ENCODE results near the gene RNF113B. TPM values are rescaled to one million over a fixed set of nuclear protein-coding genes. Genes with fewer than 3 reads are reported as not detected.
A peak's percentile ranks its signal among the peaks of the same experiment; 100 is the strongest.

Gene RNF113B
- total and polyA plus RNA-seq, 3 experiments from 2014 or later = not detected

DNA sequence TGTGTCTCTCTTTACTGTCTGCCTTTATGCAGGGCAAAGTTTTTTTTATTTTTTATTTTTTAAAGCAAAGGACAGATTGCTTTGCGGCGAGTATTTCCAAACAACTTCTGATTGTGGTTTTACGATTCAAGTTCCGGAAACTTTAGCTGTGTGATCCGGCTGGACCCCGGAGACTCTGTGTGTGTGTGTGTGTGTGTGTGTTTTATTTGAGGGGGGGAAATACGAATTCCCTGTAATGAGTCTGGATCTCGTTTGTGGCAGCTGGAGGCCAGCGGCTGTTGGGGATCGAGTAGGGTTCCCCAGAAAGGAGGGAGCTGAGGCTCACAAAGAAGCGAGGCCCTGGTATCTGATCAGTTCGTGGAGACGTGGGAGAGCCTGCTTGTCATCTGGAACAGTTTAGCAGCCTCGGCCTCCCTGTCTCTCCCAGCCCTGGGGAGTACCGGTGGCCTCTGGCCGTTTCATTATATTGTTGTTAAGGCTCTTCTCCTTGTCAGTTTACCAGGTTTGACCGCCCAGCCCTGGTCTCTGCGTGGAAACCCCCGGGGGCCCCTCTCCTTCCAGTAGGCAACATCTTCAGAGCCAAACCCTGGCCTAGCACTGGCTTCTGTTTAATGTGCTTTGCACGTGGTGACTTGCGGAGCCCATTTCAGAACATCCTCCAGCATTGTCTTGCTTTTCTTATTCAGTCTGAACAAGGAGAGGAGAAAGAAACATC is 32.9 kb downstream of the RNF113B start:
- CTCF ChIA-PET = no interaction called here
- DNase-seq = no peak
- POLR2A ChIA-PET = no interaction called here
- Histone ChIP-seq H3K4me1 (ENCODE audit: insufficient read depth, low read length) (no peaks in the 10 kb centered on the region), H3K27ac (ENCODE audit: low read depth, low read length) (no peak overlapping the region), H3K36me3 (ENCODE audit: insufficient read depth, low read length) (no peaks in the 10 kb centered on the region), H3K9me3 (ENCODE audit: low read length) (no peaks in the 10 kb centered on the region), H3K4me3 (ENCODE audit: low read length) (no peak overlapping the region), H3K27me3 (ENCODE audit: insufficient read depth, low read length, poor library complexity, severe bottlenecking) (peaks cover 12% of the 10 kb centered on the region)
- Mint-ChIP-seq H3K4me3 (peak overlapping the region in 6 of 7 donors; percentile 54 to 77 (median 64)), H3K9me3 (no peaks in the 10 kb centered on the region), H3K27ac (no peak overlapping the region), H3K27me3 (peaks cover 37 to 48% of the 10 kb centered on the region in 2 donors), H3K36me3 (no peaks in the 10 kb centered on the region), H3K4me1 (peaks cover 0 to 21% (median 9%) of the 10 kb centered on the region in 3 donors)

GRCh38 chr13:98143601-98144026 is 33.5 kb downstream of the RNF113B start:
- peak overlapping the region in 4 of 7 donors; percentile 61 to 66 (median 64) for H3K4me3 Mint-ChIP-seq
- no peaks in the 10 kb centered on the region for H3K9me3 Mint-ChIP-seq
- H3K27ac ChIP-seq (ENCODE audit: low read depth, low read length) = no peak overlapping the region
- H3K4me1 Mint-ChIP-seq = peaks cover 0 to 21% (median 9%) of the 10 kb centered on the region in 3 donors
- no peak overlapping the region for H3K27ac Mint-ChIP-seq
- DNase-seq = no peak
- peaks cover 36 to 49% of the 10 kb centered on the region in 2 donors for H3K27me3 Mint-ChIP-seq
- no peaks in the 10 kb centered on the region for H3K4me1 ChIP-seq (ENCODE audit: insufficient read depth, low read length)
- ChIA-PET CTCF (no interaction called here), POLR2A (no interaction called here)
- H3K36me3 Mint-ChIP-seq = no peaks in the 10 kb centered on the region
- no peaks in the 10 kb centered on the region for H3K36me3 ChIP-seq (ENCODE audit: insufficient read depth, low read length)
- peaks cover 12% of the 10 kb centered on the region for H3K27me3 ChIP-seq (ENCODE audit: insufficient read depth, low read length, poor library complexity, severe bottlenecking)
- no peak overlapping the region for H3K4me3 ChIP-seq (ENCODE audit: low read length)
- no peaks in the 10 kb centered on the region for H3K9me3 ChIP-seq (ENCODE audit: low read length)

DNA sequence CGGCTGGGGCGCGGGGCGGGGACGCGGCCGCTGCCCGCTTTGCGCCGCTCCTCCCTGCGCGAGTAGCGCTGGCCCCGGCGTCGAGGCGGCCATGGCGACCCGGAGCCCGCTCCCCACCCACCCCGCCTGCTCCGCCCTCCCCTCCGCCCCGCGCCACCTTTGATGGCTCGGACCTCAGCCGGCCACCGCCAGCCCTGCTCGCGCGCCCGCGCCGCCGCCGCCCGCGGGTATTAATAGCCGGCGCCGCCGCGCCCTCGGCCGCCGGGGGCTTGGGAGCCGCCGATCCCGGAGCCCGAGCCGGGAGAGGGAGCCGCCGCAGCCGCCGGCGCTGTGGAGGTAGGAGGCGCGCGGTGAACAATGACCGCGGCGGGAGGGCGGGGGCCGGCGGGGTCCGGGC is 33.9 kb downstream of the RNF113B start:
- Mint-ChIP-seq H3K9me3 (no peaks in the 10 kb centered on the region), H3K4me3 (no peak overlapping the region), H3K36me3 (no peaks in the 10 kb centered on the region), H3K27me3 (peaks cover 37 to 50% of the 10 kb centered on the region in 2 donors), H3K27ac (no peak overlapping the region), H3K4me1 (peaks cover 0 to 21% (median 9%) of the 10 kb centered on the region in 3 donors)
- Histone ChIP-seq H3K27ac (ENCODE audit: low read depth, low read length) (no peak overlapping the region), H3K4me3 (ENCODE audit: low read length) (no peak overlapping the region), H3K9me3 (ENCODE audit: low read length) (no peaks in the 10 kb centered on the region), H3K36me3 (ENCODE audit: insufficient read depth, low read length) (no peaks in the 10 kb centered on the region), H3K4me1 (ENCODE audit: insufficient read depth, low read length) (no peaks in the 10 kb centered on the region), H3K27me3 (ENCODE audit: insufficient read depth, low read length, poor library complexity, severe bottlenecking) (peaks cover 12% of the 10 kb centered on the region)
- POLR2A ChIA-PET = no interaction called here
- DNase-seq = no peak
- CTCF ChIA-PET = no interaction called here

DNA sequence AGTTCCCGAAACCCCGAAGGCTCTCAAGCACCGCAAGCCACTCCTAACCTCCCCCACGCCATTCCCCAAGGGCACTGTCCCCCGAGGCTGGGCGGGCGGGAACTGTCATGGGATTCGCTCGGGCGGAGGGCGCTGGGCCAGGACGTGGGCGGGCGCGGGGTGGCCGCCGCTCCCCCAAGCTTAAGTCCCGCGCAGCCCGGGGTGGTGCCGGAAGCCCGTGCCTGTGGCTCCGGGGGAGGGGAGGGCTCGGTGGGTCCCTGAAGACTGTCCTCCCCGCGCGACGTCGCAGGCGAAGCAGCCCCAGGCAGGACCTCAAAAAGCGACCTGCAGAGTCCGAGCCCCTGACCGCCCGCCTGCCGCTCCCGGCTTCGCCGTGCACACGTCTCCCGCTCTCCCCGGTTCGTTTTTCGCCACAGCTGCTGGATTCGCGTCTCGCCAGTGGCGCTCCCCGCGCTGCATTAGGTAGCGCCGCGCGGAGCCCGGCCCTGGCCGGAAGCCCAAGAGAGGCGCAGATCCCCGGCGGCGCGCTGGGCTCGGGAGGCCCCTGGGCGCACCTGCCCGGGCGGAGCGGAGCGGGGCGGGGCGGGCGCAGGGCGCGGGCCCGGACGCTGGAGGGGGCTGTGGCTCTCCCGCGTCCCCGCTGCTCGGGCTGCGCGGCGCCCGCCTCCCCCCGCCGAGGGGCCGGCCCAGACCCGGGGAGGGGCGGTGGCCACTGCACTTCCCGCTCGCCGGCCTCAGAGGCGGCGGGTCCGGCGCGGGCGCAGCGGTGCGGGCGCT is 34.5 kb downstream of the RNF113B start, which contains the start of gene FARP1:
Gene FARP1 (plus strand): TSS at position 715 of the 777 bp plus-strand sequence. CDS start 70,149 bp downstream, outside the sequence.
- CTCF ChIA-PET = no interaction called here
- no peaks in the 10 kb centered on the region for H3K36me3 ChIP-seq (ENCODE audit: insufficient read depth, low read length)
- no peaks in the 10 kb centered on the region for H3K9me3 Mint-ChIP-seq
- no peak within 1 kb of the TSS for H3K4me3 ChIP-seq (ENCODE audit: low read length)
- H3K27ac Mint-ChIP-seq = no peak within 1 kb of the TSS
- H3K4me3 Mint-ChIP-seq = peak within 1 kb of the TSS in 6 of 7 donors; percentile 62 to 77 (median 68)
- peaks cover 37 to 52% of the 10 kb centered on the region in 2 donors for H3K27me3 Mint-ChIP-seq
- peaks cover 12% of the 10 kb centered on the region for H3K27me3 ChIP-seq (ENCODE audit: insufficient read depth, low read length, poor library complexity, severe bottlenecking)
- peaks cover 0 to 21% (median 9%) of the 10 kb centered on the region in 3 donors for H3K4me1 Mint-ChIP-seq
- H3K36me3 Mint-ChIP-seq = no peaks in the 10 kb centered on the region
- no peaks in the 10 kb centered on the region for H3K9me3 ChIP-seq (ENCODE audit: low read length)
- peak in 2 of 5 donors; percentile 1 to 3 for DNase-seq
- POLR2A ChIA-PET = no interaction called here
- H3K27ac ChIP-seq (ENCODE audit: low read depth, low read length) = no peak within 1 kb of the TSS
- H3K4me1 ChIP-seq (ENCODE audit: insufficient read depth, low read length) = no peaks in the 10 kb centered on the region

DNA sequence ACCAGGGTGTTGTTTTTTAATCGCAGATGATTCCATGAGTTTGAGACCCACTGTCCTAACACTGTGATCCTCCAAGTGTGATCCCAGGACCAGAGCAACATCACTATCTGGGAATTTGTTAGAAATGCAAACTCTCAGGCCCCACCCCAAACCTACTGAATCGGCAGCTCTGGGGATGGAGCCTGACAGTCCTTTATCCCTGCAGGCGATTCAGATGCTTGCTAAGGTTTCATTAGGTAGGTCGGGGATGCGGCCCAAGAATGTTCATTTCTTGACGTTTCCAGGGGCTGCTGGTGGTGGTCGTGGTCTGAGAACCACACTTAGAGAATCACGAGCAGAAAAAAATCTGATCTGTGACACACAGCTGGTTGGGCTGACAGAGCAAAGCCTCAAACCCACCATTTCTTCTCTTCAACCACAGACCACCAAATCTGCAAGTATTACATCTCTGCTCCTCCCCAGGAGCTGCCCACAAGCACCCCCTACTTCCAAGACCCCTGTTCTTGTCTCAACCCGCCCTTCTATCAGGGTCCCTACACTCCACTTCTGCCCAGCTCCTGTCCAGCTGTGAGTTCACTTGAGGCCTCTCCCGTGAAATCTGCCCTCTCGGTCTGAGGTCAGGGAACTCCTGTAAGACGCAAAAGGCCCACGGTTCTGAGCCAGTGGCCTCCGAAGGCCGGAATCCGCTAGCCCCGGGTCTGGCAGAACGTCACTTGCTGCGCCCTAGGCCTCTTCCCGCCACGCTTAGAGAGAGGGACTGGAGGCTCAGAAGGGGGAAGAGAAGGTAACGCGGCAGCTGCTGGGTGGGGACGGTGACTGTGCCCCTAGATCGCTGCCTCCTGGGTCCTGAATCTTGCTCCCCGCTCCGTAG is 35.3 kb downstream of the RNF113B start:
- Histone ChIP-seq H3K27me3 (ENCODE audit: insufficient read depth, low read length, poor library complexity, severe bottlenecking) (peaks cover 12% of the 10 kb centered on the region), H3K4me1 (ENCODE audit: insufficient read depth, low read length) (no peaks in the 10 kb centered on the region), H3K27ac (ENCODE audit: low read depth, low read length) (no peak overlapping the region), H3K9me3 (ENCODE audit: low read length) (no peaks in the 10 kb centered on the region), H3K4me3 (ENCODE audit: low read length) (no peak overlapping the region), H3K36me3 (ENCODE audit: insufficient read depth, low read length) (no peaks in the 10 kb centered on the region)
- Mint-ChIP-seq H3K4me1 (peaks cover 0 to 21% (median 9%) of the 10 kb centered on the region in 3 donors), H3K27ac (peak overlapping the region in 1 of 8 donors; percentile 39), H3K4me3 (peak overlapping the region; percentile 44 to 74 (median 50)), H3K36me3 (no peaks in the 10 kb centered on the region), H3K27me3 (peaks cover 36 to 53% of the 10 kb centered on the region in 2 donors), H3K9me3 (no peaks in the 10 kb centered on the region)
- POLR2A ChIA-PET = no interaction called here
- no peak for DNase-seq
- CTCF ChIA-PET = no interaction called here

DNA sequence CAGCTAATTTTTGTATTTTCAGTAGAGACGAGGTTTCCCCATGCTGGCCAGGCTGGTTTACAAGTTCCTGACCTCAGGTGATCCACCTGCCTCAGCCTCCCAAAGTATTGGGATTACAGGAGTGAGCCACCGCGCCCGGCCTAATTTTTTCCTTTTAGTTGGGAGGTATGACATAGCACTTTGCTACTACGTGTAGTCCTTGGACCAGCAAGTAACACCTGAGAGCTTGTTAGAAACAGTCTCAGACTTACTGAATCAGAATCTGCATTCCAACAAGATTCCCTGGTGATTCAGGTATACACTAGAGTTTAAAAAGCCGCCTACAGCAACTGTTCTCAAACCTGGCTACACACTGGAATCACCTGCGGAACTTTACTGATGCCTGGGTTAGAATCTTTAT is 36.0 kb downstream of the RNF113B start:
- DNase-seq = no peak
- no peaks in the 10 kb centered on the region for H3K9me3 ChIP-seq (ENCODE audit: low read length)
- no peaks in the 10 kb centered on the region for H3K4me1 ChIP-seq (ENCODE audit: insufficient read depth, low read length)
- CTCF ChIA-PET = no interaction called here
- Mint-ChIP-seq H3K4me1 (peaks cover 0 to 21% (median 9%) of the 10 kb centered on the region in 3 donors), H3K27ac (no peak overlapping the region), H3K36me3 (no peaks in the 10 kb centered on the region), H3K4me3 (no peak overlapping the region), H3K27me3 (peaks cover 34 to 53% of the 10 kb centered on the region in 2 donors), H3K9me3 (no peaks in the 10 kb centered on the region)
- POLR2A ChIA-PET = no interaction called here
- no peak overlapping the region for H3K4me3 ChIP-seq (ENCODE audit: low read length)
- H3K27ac ChIP-seq (ENCODE audit: low read depth, low read length) = no peak overlapping the region
- H3K27me3 ChIP-seq (ENCODE audit: insufficient read depth, low read length, poor library complexity, severe bottlenecking) = peaks cover 12% of the 10 kb centered on the region
- H3K36me3 ChIP-seq (ENCODE audit: insufficient read depth, low read length) = no peaks in the 10 kb centered on the region

GRCh38 chr13:98134901-98135300 is 42.2 kb downstream of the RNF113B start:
- Histone ChIP-seq H3K36me3 (ENCODE audit: insufficient read depth, low read length) (no peaks in the 10 kb centered on the region), H3K9me3 (ENCODE audit: low read length) (no peaks in the 10 kb centered on the region), H3K27me3 (ENCODE audit: insufficient read depth, low read length, poor library complexity, severe bottlenecking) (no peaks in the 10 kb centered on the region), H3K4me3 (ENCODE audit: low read length) (no peak overlapping the region), H3K4me1 (ENCODE audit: insufficient read depth, low read length) (no peaks in the 10 kb centered on the region), H3K27ac (ENCODE audit: low read depth, low read length) (no peak overlapping the region)
- Mint-ChIP-seq H3K36me3 (no peaks in the 10 kb centered on the region), H3K27me3 (peaks cover 1 to 41% of the 10 kb centered on the region in 2 donors), H3K4me1 (no peaks in the 10 kb centered on the region), H3K27ac (no peak overlapping the region), H3K4me3 (no peak overlapping the region), H3K9me3 (peaks cover 0 to 3% (median 0%) of the 10 kb centered on the region in 5 donors)
- DNase-seq = no peak
- CTCF ChIA-PET = no interaction called here
- POLR2A ChIA-PET = no interaction called here
